Stimulated activated CD4-positive, alpha-beta T cell treated with anti-CD3 and anti-CD28 coated beads, TNF-alpha, amount 100 ng/mL, for 1 hour (primary cell): ENCODE measurements around the gene SCAMP5.

ENCODE experiments used
- DNase-seq, 3 donors: peaks; one replicate each; pipeline ENCODE4 v3.0.0-alpha.2; 2020; ENCODE audit warnings: low read depth in 3 of 3, low spot score in 1 of 3

The SCAMP5 gene

GRCh38 chr15:75067123-75067830 is 71.9 kb downstream of the SCAMP5 start:
- no peak for DNase-seq

- DNase-seq, result no peak
Measured at GRCh38 chr15:75068748-75069147, 73.4 kb downstream of the SCAMP5 start.

- no peak for DNase-seq
Measured at GRCh38 chr15:75069301-75069925, 74.0 kb downstream of the SCAMP5 start.

GRCh38 chr15:75070674-75071073 is 75.3 kb downstream of the SCAMP5 start:
- DNase-seq, result no peak
